H7 (cell line): Measurements from ENCODE around the gene NOM1. TPM values are rescaled to one million over a fixed set of nuclear protein-coding genes. Genes with fewer than 3 reads are reported as not detected.

Source experiments
- DNase-seq: peaks from one replicate; pipeline ENCODE4 v3.0.0; 2012
- H3K27me3 ChIP-seq: 2 replicates; pipeline ENCODE4 v1.6.0; 2011; ENCODE audit warnings: mild to moderate bottlenecking, low read length; ENCODE audit not compliant: control insufficient read depth, insufficient read depth
- H3K36me3 ChIP-seq: replicated peaks from 2 replicates; pipeline ENCODE4 v1.5.1; 2011; ENCODE audit warnings: low read length; ENCODE audit not compliant: control insufficient read depth, insufficient read depth
- H3K4me3 ChIP-seq: 2 replicates; pipeline ENCODE4 v1.5.1; 2011; ENCODE audit warnings: low read depth, mild to moderate bottlenecking, control low read depth, low read length, moderate library complexity; ENCODE audit not compliant: insufficient read depth
- total RNA-seq: library from RNA; depleted of rRNA; stranded (reverse); fragments of >200 nt; shearing (Covaris generic); gene quantifications from 2 replicates; pipeline ENCODE4 v1.2.3, GENCODE V29; 2014

Gene NOM1
- total RNA-seq, 1 experiment from 2014 or later, result 12.7 TPM

DNA sequence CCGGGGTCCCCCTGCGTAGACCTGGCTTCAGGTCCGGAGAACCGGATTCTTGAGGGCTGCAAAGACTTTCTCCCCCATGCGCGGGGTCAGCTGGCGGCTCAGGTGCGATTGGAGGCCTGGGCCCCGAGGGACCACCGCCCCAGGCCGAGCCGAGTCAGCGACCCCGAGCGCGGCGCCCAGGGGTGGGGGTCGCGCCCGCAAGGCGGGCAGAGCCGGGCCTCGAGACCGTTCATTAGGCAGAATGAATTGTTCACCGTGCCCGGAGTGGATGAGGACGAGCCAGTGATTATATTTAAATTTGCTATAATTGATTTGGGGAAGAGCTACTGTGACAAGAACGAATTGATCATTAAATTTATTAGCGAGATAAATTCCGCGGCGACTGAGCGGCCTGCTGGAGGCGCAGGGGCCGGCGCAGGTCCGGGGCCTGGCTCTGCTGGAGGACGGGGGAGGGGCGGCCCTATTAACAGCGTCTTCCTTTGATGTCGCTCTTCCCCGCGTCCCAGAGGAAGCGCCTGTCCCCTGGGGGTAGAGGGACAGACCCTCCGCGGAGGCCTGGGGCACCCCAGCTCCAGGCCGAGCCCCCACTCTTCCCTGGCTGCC, 53.4 kb downstream of the NOM1 start:
- peaks cover 97% of the 10 kb centered on the region for H3K27me3 ChIP-seq
- peak; percentile 91 for DNase-seq

DNA sequence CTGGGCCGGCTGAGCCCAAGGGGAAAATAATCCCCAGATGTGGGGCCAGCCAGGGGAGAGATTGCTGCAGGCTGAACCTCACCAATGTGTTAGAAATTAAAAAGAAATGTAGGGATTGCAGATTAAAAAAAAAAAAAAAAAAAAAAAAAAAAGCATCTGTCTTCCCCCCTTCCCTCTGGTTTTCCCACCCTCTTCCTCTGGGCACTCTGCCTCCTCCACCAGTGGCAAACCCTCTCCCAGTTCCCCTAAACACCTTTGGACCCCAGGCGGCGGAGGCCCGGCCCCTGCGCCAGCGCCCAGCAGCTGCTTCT, 53.9 kb downstream of the NOM1 start:
- DNase-seq, result peak; percentile 82
- H3K36me3 ChIP-seq, result no peaks in the 10 kb centered on the region
- H3K4me3 ChIP-seq, result no peak overlapping the region
- peaks cover 97% of the 10 kb centered on the region for H3K27me3 ChIP-seq

More for the DNA sequence above, 53.4 kb downstream of the NOM1 start:
- H3K36me3 ChIP-seq, result no peaks in the 10 kb centered on the region
- no peak overlapping the region for H3K4me3 ChIP-seq

DNA sequence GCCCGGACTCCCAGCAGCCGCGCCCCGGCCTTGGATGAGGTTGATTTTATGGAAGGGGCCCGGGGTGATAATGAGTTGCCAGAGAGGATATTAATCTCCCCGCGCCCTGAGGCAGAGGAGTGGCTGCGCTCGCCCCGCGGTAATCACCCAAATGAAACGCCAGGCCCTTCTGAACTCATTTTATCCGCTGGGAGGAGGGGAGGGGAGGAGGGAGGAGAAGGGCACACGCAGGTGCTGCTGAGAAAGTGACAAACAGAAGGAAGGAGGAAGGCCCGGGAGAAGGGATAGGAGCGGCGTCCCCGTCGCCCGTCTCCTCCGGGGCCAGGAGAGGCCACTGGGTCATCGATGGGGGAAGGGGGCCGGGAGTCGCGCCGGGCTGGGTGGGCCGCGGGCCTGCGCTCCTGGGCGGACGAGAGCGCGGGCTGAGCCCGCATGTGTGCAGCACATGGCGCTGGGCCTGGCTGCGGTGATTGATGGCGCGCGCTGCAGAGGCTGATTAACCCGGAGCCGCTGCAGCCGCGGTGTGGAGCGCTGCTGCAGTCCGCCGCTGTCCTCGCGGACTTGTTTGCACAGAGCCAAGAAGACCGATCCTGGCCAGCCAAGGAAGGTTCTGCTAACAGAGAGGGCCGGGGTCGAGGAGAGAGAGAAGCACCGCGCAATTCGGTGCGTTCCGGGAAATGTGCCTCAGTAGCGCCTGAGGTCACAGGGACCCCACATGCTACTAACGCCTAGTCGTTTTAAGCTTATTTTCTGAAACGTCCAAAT, 54.4 kb downstream of the NOM1 start:
- Histone ChIP-seq H3K27me3 (peaks cover 97% of the 10 kb centered on the region), H3K36me3 (no peaks in the 10 kb centered on the region), H3K4me3 (peak overlapping the region; percentile 19; the same call in 1 of the 2 replicates)
- peak; percentile 87 for DNase-seq

DNA sequence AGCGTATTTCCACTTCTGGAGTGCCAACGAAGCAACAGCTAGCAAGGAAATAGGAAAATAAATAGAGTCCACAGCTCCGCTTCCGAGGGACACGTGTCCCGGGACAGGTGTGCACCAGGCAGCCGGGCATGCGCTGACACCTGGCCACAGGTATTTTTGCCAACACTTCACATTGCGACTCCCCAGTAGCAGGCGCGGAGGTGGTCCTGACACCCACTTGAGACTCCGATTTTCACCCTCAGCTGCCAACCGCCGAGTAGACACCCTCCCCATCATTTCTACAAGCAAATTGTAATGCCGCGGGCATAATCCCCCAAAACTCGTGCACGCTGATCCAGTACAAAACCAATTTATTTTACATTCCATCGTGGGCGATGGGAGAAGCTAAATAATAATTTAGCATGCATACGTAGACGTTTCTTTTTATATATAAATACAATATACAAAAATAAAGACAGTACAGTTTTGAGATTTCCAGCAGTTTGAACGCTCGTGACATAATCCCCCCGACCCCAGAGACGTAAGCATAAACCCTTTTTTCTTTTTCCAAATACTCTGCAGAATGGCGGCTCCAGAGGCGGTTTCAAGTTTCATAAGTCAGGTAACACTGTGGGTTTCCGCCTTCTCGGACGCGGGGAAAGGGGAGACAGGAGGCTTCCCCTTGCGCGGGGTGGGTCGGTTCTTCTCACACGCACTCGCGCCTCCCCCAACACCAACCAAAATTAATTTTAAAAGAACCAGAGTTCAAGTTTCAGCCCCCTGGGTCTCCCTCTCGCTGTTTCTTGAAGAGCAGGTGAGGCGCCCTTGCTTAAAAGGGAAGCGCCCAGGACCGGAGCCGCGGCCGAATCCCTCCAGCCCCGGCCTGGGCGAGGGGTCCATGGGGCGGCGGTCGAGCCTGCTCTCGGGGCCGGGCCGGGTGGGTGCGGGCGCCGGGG, 55.3 kb downstream of the NOM1 start:
- DNase-seq, result peak; percentile 51
- Histone ChIP-seq H3K4me3 (no peak overlapping the region), H3K36me3 (no peaks in the 10 kb centered on the region), H3K27me3 (peaks cover 97% of the 10 kb centered on the region)

DNA sequence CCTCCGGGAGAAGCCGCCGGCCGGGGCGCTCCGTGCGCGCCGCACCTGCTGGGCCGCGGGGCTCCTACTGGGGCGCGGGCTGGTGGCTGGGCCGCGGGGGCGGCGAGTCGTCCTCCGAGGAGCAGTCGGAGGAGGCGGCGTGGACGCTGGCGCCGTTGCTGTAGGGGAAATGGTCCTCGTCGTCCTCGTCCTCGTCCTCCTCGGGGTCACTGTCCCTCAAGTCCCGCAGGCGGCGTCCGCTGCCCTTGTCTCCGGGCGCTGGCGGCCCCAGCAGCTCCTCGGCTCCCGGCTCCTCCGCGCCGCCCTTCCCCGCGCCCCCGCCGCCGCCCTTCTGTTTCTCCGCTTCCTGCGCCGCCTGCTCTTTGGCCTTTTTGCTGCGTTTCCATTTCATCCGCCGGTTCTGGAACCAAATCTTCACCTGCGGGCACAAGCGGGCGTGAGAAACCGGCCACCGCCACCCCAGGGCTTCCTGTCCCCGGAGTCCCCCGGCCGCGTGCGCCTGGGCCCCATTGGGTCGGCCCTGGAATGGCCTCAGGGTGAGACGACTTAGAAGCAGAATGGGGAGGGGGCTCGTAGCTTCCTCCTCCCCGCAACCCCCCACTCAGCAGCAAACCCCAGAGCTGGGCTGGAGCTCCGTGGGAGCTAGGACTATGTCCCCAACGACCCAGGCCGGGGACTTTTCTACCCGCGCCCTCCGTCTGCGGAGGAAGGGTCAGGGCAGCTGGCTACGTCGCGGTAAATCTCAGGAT, 56.1 kb downstream of the NOM1 start:
- no peak overlapping the region for H3K4me3 ChIP-seq
- H3K27me3 ChIP-seq, result peaks cover 95% of the 10 kb centered on the region
- H3K36me3 ChIP-seq, result no peaks in the 10 kb centered on the region
- peak; percentile 77 for DNase-seq

DNA sequence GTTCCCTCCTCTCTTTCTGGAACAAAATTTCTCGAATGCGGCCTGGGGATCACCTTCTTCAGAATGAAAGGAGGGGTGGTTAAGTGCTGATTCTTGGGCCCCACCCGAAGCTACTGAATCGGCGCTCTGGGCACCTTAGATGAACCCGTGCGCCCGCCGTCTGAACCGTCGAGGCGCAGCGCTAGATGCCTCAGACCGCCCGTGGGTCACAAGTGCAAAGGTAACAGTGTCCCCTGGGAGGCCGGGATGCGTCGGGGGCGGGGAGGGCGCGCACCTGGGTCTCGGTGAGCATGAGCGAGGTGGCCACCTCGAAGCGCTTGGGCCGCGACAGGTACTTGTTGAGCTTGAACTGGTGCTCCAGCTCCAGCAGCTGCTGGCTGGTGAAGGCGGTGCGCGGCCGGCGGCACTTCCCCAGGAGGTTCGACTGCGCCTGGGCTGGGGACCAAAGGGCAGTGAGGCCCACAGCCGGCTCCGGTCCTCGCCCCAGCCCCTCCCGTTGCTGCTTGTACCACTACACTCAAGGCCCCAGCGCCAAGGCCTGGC, 56.8 kb downstream of the NOM1 start:
- Histone ChIP-seq H3K36me3 (no peaks in the 10 kb centered on the region), H3K27me3 (peaks cover 95% of the 10 kb centered on the region), H3K4me3 (no peak overlapping the region)
- peak; percentile 80 for DNase-seq

DNA sequence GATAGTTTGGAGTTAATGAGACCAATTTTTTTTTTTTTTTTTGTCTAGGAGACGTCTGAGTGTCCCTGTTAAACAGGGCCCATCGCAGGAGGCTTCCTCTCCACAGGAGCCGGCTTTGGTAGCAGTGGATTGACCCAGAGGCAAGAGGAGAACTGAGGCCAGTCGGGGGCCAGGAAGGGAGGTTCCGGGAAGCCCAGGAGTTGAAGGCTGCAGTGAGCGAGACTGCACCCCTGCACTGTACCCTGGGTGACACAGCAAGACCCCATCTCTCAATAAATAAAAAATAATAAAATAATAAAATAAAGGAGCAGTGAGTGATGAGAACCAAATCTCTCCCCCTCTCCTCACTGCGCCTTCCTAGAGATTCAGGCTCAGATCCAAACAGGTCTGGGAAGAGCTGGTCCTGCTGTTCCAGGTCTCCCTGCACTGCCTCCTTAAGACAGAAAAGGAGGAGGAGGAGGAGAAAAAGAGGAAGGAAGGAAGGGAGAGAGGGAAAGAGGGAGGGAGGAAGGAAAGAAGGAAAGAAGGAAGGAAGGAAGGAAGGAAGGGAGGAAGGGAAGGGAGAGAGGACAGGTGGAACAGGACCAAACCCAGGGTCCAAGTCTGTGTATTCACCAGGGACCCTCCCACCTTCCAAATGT, 57.4 kb downstream of the NOM1 start:
- Histone ChIP-seq H3K27me3 (peaks cover 95% of the 10 kb centered on the region), H3K4me3 (no peak overlapping the region), H3K36me3 (no peaks in the 10 kb centered on the region)
- no peak for DNase-seq

DNA sequence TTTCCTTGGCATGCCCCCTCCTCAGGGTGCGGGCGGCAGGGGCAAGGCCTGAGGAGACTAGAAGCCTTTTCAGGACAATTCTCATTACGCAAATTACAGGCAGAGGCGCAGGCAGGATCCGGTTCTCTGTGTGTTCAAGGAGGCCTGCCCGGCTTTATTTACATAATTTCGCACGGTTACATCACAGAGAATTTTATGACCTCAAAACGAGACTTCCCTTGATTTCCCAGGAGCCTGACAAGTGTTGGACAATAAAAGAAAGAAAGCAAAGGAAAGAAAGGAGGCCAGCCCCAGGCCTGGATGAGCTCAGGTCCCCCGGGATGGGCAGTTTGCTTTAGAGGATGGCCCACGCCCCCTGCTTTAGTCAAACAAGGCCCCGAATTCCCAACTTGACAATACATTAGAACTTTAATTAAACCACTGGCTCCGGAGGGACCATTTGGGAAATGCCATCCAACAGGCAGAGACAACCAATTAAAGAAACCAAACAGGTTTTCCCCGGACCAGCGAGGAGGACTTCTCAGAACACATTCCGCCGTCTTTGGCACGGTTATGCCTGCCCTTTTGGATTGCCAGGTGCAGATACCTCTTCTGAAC, 58.1 kb downstream of the NOM1 start:
- H3K36me3 ChIP-seq, result no peaks in the 10 kb centered on the region
- DNase-seq, result peak; percentile 50
- H3K4me3 ChIP-seq, result no peak overlapping the region
- peaks cover 95% of the 10 kb centered on the region for H3K27me3 ChIP-seq

DNA sequence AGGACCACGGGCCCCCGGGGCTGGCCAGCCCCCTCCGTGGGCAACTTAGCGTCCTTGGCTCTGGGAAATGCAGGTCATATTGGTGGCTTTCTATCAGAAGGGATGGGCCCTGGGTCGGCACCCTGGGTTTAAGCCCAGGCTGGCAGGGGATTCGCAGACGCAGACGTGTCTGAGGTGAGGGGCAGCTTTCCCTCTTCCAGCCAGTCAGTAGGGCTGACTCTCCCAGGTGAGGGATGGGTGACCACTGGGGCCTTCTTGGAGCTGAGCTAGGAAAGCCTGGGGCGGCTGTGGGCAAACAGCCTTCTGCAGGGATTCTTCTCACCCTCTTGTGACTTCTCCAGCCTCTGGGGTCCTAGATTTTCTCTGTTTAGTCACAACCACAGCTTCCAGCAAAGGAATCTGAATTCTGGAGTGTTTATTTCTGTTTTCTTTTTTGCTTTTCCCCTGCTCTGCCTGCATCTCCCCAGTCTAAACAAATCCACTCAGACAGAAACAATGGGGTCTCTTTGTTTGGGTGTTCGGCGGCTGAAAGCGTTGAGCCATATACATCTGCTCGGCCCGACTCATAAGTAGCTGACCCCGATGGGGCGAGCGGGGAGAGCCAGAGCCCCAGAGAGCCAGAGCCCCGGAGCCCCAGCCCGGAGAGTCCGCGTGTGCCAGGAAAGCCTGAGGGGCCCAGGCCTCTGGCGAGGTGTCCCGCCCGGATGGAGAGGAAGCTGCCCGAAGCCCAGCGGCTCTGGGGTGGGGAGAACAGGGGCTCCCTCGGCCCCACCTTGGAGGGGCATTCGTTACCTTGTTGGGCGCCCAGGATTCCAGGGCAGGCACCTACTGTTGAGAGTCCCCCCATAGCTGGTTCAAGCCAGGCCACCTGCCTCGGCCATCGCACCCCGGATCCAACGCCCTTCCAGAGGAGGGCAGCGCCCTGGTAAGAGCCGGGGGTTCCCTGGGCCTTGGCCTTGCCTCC, 59.0 kb downstream of the NOM1 start:
- peak; percentile 74 for DNase-seq
- Histone ChIP-seq H3K36me3 (no peaks in the 10 kb centered on the region), H3K27me3 (peaks cover 95% of the 10 kb centered on the region), H3K4me3 (peak overlapping the region; percentile 10; the same call in 1 of the 2 replicates)

DNA sequence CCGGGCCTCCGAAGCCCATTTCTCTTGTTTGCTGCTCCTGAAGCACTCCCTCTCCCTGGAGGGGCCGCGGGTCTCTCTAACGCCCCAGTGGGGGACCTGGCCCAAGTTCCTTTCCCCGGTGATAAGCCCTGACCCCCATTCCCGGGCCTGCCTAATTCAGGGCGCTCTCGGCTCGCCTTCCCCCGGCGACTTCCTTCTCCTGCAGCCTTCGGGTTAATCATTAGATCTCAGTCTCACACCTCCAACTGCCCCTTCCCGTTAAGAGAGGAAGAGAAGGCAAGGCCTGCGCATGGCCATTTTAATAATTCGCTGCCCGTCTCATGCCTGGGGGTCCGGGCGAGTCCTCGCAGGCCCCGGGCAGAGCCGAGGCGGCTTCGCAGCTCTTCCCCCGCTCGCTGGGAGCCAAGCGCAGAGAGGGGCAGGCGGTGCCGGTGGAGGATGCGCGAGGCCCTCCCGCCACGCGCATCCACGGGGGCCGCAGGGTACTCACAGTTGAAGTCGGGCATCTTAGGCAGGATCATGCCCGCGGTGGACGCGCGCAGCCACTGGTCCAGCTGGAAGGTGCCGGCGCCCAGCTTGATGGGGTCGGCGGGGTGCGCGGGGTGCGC, 59.8 kb downstream of the NOM1 start:
- Histone ChIP-seq H3K36me3 (no peaks in the 10 kb centered on the region), H3K27me3 (peaks cover 95% of the 10 kb centered on the region), H3K4me3 (peak overlapping the region; percentile 23; the same call in 1 of the 2 replicates)
- peak; percentile 67 for DNase-seq

DNA sequence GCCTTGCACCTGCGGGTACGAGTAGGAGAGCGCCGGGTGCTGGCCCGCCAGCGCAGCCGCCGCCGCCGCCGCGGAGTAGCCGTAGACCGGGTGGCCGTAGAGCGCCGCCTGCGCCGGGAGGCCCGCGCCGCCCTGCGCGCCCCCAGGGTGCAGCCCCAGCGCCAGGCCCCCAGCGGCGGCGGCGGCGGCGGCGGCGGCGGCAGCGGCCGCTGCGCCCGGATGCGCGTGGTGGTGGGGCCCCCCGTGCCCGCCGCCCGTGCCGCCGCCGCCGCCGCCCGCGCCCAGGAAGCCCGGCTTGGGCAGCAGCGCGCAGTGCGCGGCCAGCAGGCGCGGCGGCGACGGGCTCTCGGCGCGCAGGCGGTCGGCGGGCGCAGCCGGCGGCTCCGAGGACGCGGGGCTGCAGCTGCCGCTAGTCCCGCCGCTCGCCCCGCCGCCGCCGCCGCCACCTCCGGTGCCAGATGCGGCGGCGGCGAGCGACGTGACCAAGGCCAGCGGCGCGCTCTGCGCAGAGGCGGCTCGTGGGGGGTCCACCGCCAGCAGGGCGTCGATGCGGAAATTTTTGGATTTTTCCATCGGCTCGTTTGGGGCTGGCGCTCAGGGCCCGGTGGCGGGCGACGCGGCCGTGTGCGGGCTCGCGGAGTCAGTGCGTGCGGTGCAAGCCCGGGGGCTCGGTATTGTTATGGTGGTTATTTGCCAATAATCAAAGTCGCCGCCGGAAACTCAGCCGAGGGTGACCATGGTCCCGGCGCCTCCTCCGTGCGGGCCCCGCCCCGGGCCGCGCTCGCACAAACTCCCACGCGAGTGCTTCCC, 60.5 kb downstream of the NOM1 start:
- no peaks in the 10 kb centered on the region for H3K36me3 ChIP-seq
- peak overlapping the region; percentile 54 for H3K4me3 ChIP-seq
- peak; percentile 79 for DNase-seq
- peaks cover 95% of the 10 kb centered on the region for H3K27me3 ChIP-seq
